NOMO-1 (cell line): ENCODE results near the gene SYNDIG1L.
"Not testable (repeated sequence)": the region's sequence is repeated elsewhere in the genome, so short reads cannot be mapped to it uniquely, and the experiment has no call there.

Experiments
- DNase-seq, 2 experiments: peaks; one replicate each; lab custom pipeline; 2025; ENCODE audit not compliant: unreplicated experiment in 2 of 2; lab: John Stamatoyannopoulos, UW

The SYNDIG1L gene

DNA sequence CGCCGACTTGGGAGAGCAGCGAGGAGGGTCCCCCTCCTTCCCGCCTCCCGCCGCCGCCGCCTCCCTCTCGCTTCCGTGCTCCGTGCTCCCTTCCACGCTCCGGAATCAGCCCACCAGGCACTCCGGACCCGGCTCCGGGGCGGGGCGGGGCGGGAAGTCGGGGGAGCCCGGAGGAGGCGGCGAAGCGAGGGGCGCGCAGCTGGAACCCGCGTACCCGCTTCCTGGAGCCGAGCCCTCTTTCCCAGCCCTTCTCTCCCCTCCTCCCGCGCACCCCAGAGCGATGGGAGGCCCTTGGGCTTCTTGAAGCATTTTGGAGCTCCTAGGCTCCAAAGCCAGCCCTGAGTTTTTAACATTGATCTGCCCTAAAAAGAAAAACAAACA is at the start of gene SYNDIG1L:
Gene SYNDIG1L, minus strand, starts transcription at position 9 of the 381 bp plus-strand sequence. CDS start 16,466 bp downstream, outside the sequence.
- DNase-seq, result no peak

DNA sequence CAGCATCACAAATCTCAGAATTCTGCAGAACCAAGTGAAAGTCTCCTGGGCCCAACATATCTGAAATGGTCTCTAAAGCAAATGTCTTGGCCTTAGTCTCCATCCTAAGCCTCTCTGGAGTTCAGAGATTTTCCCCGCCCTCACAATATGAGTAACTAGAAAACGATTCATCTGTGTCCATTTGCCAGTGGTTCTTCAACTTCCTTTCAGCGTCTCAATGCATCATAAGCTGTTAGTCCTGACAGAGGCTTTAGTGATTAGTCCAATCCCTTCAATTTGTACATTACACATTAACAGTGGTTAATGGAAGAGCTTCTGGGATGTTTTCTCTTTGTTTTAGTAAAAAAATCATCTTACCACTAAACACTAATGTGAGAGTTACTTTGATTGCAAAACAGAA is 49.7 kb upstream of the SYNDIG1L start:
- no peak for DNase-seq

DNA sequence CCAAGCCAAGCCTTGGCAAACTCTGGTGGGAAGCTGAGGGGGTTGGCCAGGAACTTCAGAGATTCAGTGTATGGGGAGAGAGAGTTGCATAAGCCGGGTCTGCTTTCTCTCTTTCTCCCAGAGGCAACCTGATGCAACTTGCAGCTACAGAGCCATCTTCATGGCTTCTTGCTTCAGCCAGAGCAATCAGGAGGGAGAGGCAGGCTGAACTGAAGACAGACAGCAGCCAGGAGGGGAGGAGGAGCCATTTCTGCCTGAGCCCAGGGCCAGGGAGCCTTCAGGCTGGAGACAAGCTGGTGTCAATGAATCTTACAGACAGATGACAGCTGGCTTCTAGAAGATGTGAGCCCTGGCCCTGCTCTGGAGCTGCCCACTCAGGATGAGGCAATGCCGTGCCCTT is 48.4 kb upstream of the SYNDIG1L start:
- DNase-seq, result no peak

DNA sequence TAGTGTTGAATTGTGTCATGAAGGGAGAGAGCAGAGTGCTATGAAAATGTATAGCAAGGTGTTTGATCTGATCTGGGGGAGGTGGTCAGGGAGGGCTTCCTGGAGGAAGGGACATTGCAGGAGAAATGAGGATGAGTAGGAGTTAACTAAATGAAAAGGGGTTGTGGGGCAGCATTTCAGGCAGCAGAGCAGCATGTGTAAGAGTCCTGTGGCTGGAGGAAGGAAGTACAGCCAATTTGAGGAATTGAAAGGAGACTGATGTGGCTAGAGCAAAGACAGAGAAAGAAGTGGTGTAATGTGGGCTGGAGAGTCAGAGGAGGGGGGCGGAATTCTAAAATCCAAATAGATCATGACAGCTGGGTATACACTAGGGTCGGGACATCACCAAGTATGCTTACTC is 46.6 kb upstream of the SYNDIG1L start:
- DNase-seq, result no peak

GRCh38 chr14:74469548-74470518 is 43.8 kb upstream of the SYNDIG1L start:
- no peak for DNase-seq

GRCh38 chr14:74468513-74468912 is 42.5 kb upstream of the SYNDIG1L start:
- no peak for DNase-seq

- DNase-seq, result no peak
Observed at GRCh38 chr14:74465335-74465734, 39.3 kb upstream of the SYNDIG1L start.

- DNase-seq, result no peak
Observed at GRCh38 chr14:74464785-74465184, 38.8 kb upstream of the SYNDIG1L start.

GRCh38 chr14:74463697-74464096 is 37.7 kb upstream of the SYNDIG1L start:
- DNase-seq, result no peak

GRCh38 chr14:74462993-74463392 is 37.0 kb upstream of the SYNDIG1L start:
- DNase-seq, result no peak

DNA sequence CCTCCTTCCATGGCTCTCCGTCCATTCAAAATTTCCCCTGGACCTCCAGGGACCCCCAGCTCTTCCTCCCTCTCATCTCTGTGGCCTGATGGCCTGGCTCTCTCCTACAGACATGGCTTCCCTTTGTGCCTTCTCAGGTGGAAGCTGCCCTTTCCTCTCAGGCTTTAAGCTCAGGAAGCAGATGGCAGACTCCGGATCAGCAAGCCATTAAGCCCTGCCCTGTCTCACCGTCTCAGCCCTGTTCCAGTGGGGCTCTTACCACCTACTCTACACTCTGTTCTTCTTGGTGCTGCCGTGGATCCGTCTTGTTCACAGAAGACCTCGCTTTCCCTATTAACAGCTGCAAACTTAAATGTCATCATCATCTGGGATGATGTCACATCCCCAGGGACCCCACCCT is 34.0 kb upstream of the SYNDIG1L start:
- no peak for DNase-seq

GRCh38 chr14:74459289-74459946 is 33.4 kb upstream of the SYNDIG1L start:
- DNase-seq, result peak; percentile 9 to 16

DNA sequence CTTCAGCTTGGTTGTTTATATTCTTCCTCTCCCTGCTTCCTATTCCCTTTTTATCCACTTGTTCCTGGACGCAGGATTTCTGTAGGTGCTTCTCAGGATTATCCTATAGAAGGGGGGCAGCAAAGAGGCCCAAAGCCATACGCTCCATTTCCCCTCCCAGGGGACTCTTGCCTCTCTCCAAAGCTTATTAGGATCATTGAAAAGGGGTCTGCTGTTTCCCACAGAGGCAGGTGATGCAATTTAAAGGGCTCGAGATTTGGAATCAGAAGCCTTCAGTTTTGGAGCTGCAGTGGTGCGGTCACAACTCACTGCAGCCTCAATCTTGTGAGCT is 31.5 kb upstream of the SYNDIG1L start:
- no peak for DNase-seq

- DNase-seq, result no peak
Observed at GRCh38 chr14:74456684-74457564, 30.9 kb upstream of the SYNDIG1L start.

GRCh38 chr14:74454397-74454796 is 28.4 kb upstream of the SYNDIG1L start:
- DNase-seq, result not testable (repeated sequence)

DNA sequence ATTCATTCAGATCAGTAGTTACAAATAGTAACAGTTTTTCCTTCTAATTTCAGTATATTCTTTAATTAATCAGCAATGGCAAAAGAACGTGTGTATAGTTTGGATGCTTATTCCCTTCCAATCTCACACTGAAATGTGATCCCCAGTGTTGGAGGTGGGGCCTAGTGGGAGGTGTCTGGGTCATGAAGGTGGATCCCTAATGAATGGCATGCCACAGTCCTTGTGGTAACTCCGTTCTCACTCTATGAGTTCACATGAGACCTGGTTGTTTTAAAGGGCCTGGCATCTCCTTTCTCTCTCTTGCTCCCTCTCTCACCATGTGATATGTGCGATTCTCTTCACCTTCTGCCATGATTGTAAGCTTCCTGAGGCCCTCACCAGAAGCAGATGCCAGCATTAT is 18.9 kb upstream of the SYNDIG1L start:
- DNase-seq, result no peak

GRCh38 chr14:74442757-74443156 is 16.7 kb upstream of the SYNDIG1L start:
- DNase-seq, result no peak

DNA sequence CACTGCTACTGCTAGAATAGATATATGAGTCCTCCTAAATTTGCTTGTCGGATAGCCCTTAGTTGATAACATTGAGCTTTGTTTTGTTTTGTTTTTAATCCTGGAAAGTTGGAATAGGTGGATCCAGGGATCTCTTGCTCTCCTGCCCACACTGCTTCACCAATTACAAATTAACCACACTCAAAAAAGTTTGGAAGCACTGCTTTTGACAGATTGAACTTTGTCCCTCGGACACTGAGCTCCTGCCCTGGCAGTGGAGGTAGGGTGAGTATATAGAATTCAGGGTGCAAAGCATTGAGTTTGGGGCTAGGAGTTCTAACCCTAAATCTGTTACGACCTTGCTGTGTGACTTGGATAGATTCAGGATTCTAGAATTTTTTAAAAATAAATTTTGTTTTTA is 15.1 kb upstream of the SYNDIG1L start:
- DNase-seq, result no peak

GRCh38 chr14:74438351-74438915 is 12.4 kb upstream of the SYNDIG1L start:
- DNase-seq, result no peak

GRCh38 chr14:74437496-74438053 is 11.6 kb upstream of the SYNDIG1L start:
- DNase-seq, result no peak
